ENCODE data around the gene NEUROG2. TPM values are rescaled to one million over a fixed set of nuclear protein-coding genes. Genes with fewer than 3 reads are reported as not detected.

NEUROG2 gene
- total and polyA plus RNA-seq, 2 donors (not counting 3 experiments of a cell fraction or from before 2014, with no cell fraction given): not detected

GRCh38 chr4:112502871-112503270, 13.1 kb downstream of the NEUROG2 start:
- no peak for DNase-seq (ENCODE audit: low read depth, low spot score)
- no peak overlapping the region for H3K4me2 ChIP-seq (ENCODE audit: insufficient read depth, low read length)
- no peak for TF ChIP-seq EZH2 (IDR thresholded peaks at IDR 0.05; ENCODE audit: borderline replicate concordance, low read depth, low read length, severe bottlenecking)
- no peak for TF ChIP-seq POLR2A (IDR thresholded peaks at IDR 0.05; ENCODE audit: low read depth, low read length)
- no peak for TF ChIP-seq CTCF (IDR thresholded peaks at IDR 0.05; ENCODE audit: extremely low read depth in 1 of 2, insufficient read depth in 1 of 2, low read depth in 1 of 2, low read length in 2 of 2)
- no peak for TF ChIP-seq GATA2 (IDR thresholded peaks at IDR 0.05; ENCODE audit: insufficient read depth, insufficient read length, low read depth, low read length)
- TF ChIP-seq FOS (IDR thresholded peaks at IDR 0.05; ENCODE audit: borderline replicate concordance, insufficient read depth, low read length): no peak
- no peak for TF ChIP-seq MYC (IDR thresholded peaks at IDR 0.05; ENCODE audit: low read depth, low read length)
- FAIRE-seq: no peak
- H3K9ac ChIP-seq (replicated peaks; ENCODE audit: extremely low read depth, insufficient read depth, low read length): no peak overlapping the region
- no peaks in the 10 kb centered on the region for H3K9me1 ChIP-seq (replicated peaks; ENCODE audit: control insufficient read depth, extremely low read depth, insufficient read depth, low read length)
- ChIA-PET CTCF (interaction anchor here (1.2 to 1.9 kb wide), 2 partner anchors 10 to 102 kb away, joined by 4 to 7 read pairs; no protein-coding TSS in a partner anchor), POLR2A (no interaction called here)
- no peak overlapping the region for H2AFZ ChIP-seq (ENCODE audit: low read depth, low read length)
- H3K27ac ChIP-seq (ENCODE audit: insufficient read depth, low read depth, low read length): no peak overlapping the region
- no peaks in the 10 kb centered on the region for H4K20me1 ChIP-seq (replicated peaks; ENCODE audit: control insufficient read depth, extremely low read depth, insufficient read depth, low read length)
- no peaks in the 10 kb centered on the region for H3K36me3 ChIP-seq (ENCODE audit: control insufficient read depth in 2 of 2, extremely low read depth in 1 of 2, insufficient read depth in 2 of 2, low read length in 2 of 2)
- intact Hi-C loops (cut with micrococcal nuclease) (no loop called here), dilution Hi-C loops (cut with MboI; ENCODE audit: extremely low pct_ligation_motif_present, low sequenced_read_pairs) (no loop called here)
- no peaks in the 10 kb centered on the region for H3K9me3 ChIP-seq (replicated peaks; ENCODE audit: control insufficient read depth, insufficient read depth, low read length)
- peaks cover 16 to 40% of the 10 kb centered on the region in 2 experiments for H3K27me3 ChIP-seq (ENCODE audit: control insufficient read depth in 2 of 2, insufficient read depth in 2 of 2, low read length in 2 of 2)
- H3K79me2 ChIP-seq (ENCODE audit: control insufficient read depth, insufficient read depth, low read length): no peaks in the 10 kb centered on the region
- no peaks in the 10 kb centered on the region for H3K4me1 ChIP-seq (ENCODE audit: control insufficient read depth, extremely low read depth, insufficient read depth, low read length)
- no peak overlapping the region for H3K4me3 ChIP-seq (replicated peaks in 1 of 3; ENCODE audit: insufficient read depth in 1 of 3, low read depth in 1 of 3, low read length in 3 of 3)
- BruUV-seq (replicated peaks): no TSS peak

GRCh38 chr4:112492321-112492720, 23.7 kb downstream of the NEUROG2 start:
- Histone ChIP-seq H3K27me3 (ENCODE audit: control insufficient read depth in 2 of 2, insufficient read depth in 2 of 2, low read length in 2 of 2) (no peaks in the 10 kb centered on the region), H3K27ac (ENCODE audit: insufficient read depth, low read depth, low read length) (no peak overlapping the region), H2AFZ (ENCODE audit: low read depth, low read length) (no peak overlapping the region), H3K4me3 (replicated peaks in 1 of 3; ENCODE audit: insufficient read depth in 1 of 3, low read depth in 1 of 3, low read length in 3 of 3) (no peak overlapping the region), H3K9me1 (replicated peaks; ENCODE audit: control insufficient read depth, extremely low read depth, insufficient read depth, low read length) (no peaks in the 10 kb centered on the region), H4K20me1 (replicated peaks; ENCODE audit: control insufficient read depth, extremely low read depth, insufficient read depth, low read length) (no peaks in the 10 kb centered on the region), H3K9ac (replicated peaks; ENCODE audit: extremely low read depth, insufficient read depth, low read length) (no peak overlapping the region), H3K36me3 (ENCODE audit: control insufficient read depth in 2 of 2, extremely low read depth in 1 of 2, insufficient read depth in 2 of 2, low read length in 2 of 2) (no peaks in the 10 kb centered on the region), H3K79me2 (ENCODE audit: control insufficient read depth, insufficient read depth, low read length) (no peaks in the 10 kb centered on the region), H3K4me2 (ENCODE audit: insufficient read depth, low read length) (no peak overlapping the region), H3K4me1 (ENCODE audit: control insufficient read depth, extremely low read depth, insufficient read depth, low read length) (no peaks in the 10 kb centered on the region), H3K9me3 (replicated peaks; ENCODE audit: control insufficient read depth, insufficient read depth, low read length) (no peaks in the 10 kb centered on the region)
- TF ChIP-seq MYC (IDR thresholded peaks at IDR 0.05; ENCODE audit: low read depth, low read length) (no peak), MAX (IDR thresholded peaks at IDR 0.05; ENCODE audit: insufficient read depth, insufficient read length) (no peak), GATA2 (IDR thresholded peaks at IDR 0.05; ENCODE audit: insufficient read depth, insufficient read length, low read depth, low read length) (no peak), POLR2AphosphoS5 (IDR thresholded peaks at IDR 0.05; ENCODE audit: insufficient read depth, low read depth, low read length) (no peak), POLR2A (IDR thresholded peaks at IDR 0.05; ENCODE audit: low read depth, low read length) (no peak), FOS (IDR thresholded peaks at IDR 0.05; ENCODE audit: borderline replicate concordance, insufficient read depth, low read length) (no peak), CTCF (IDR thresholded peaks at IDR 0.05; ENCODE audit: extremely low read depth in 1 of 2, insufficient read depth in 1 of 2, low read depth in 1 of 2, low read length in 2 of 2) (no peak), EZH2 (IDR thresholded peaks at IDR 0.05; ENCODE audit: borderline replicate concordance, low read depth, low read length, severe bottlenecking) (no peak), JUN (IDR thresholded peaks at IDR 0.05; ENCODE audit: borderline replicate concordance, insufficient read depth, insufficient read length, low read depth) (no peak)
- CTCF ChIA-PET: no interaction called here
- no peak for FAIRE-seq
- no TSS peak for BruUV-seq (replicated peaks)
- POLR2A ChIA-PET: no interaction called here
- no peak for DNase-seq (ENCODE audit: low read depth, low spot score)
- intact Hi-C loops (cut with micrococcal nuclease): no loop called here
- dilution Hi-C loops (cut with MboI; ENCODE audit: extremely low pct_ligation_motif_present, low sequenced_read_pairs): no loop called here

Measured in endothelial cell of umbilical vein (primary cell).